Stimulated activated CD8-positive, alpha-beta memory T cell treated with anti-CD3 and anti-CD28 coated beads, Interleukin-2, amount 100 ng/mL, for 48 hours (primary cell): Measurements from ENCODE around the gene SH3TC1.

Experiments
- DNase-seq, 2 donors: peaks; one replicate each; pipeline ENCODE4 v3.0.0-alpha.2; 2020; ENCODE audit warnings: low read depth in 2 of 2

SH3TC1 gene

DNA sequence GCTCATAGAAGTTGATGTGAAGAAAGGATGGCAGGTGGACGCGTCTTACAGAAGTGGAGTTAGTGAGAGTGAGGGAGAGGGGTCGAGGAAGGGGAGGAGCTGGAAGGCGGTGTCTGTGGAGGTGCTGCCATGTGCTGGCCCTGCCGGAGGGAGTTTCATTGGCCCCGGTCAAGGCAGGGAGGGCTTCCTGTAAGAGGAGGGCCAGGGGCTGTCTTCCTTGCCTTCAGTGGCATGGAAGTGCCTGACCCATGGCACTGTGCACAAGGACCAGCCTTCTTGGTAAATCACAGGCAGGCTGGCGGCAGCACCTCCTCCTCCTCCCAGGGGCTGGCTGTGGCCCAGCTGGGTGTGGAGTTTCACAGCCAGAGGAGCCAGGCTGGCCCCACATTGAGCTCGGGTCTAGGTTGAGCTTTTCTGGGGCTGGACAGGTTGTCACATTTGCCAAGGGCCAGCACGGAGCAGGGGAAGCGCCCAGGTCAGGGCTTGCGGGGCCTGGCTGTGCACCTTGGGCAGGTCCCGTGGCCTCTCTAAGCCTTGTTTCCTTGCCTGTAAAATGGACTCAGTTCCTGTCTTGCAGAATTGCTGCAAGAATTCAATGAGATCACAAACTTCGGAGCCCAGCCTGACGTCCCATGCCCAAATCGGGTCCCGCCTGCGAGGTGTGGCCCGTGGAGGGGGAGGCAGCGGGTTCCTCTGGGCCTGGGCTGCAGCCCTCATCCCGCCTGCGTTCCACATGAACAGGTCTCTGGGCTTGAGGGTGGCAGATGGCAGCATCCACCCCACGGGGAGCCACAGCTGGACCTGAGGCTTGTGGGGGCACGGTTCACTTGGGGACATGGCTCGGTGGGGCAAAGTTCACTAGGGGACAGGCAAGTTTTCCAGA, 77.5 kb downstream of the SH3TC1 start:
- DNase-seq = no peak

GRCh38 chr4:8277356-8278008, 78.4 kb downstream of the SH3TC1 start:
- DNase-seq = no peak

- DNase-seq = no peak
Observed at GRCh38 chr4:8278009-8278395, 78.9 kb downstream of the SH3TC1 start.

- no peak for DNase-seq
Observed at GRCh38 chr4:8278421-8279287, 79.6 kb downstream of the SH3TC1 start.

GRCh38 chr4:8279321-8280157, 80.4 kb downstream of the SH3TC1 start:
- DNase-seq = no peak

- DNase-seq = no peak
Observed at GRCh38 chr4:8280158-8280875, 81.2 kb downstream of the SH3TC1 start.

GRCh38 chr4:8280876-8281440, 81.9 kb downstream of the SH3TC1 start:
- DNase-seq = no peak

GRCh38 chr4:8281519-8282133, 82.5 kb downstream of the SH3TC1 start:
- DNase-seq = no peak

DNA sequence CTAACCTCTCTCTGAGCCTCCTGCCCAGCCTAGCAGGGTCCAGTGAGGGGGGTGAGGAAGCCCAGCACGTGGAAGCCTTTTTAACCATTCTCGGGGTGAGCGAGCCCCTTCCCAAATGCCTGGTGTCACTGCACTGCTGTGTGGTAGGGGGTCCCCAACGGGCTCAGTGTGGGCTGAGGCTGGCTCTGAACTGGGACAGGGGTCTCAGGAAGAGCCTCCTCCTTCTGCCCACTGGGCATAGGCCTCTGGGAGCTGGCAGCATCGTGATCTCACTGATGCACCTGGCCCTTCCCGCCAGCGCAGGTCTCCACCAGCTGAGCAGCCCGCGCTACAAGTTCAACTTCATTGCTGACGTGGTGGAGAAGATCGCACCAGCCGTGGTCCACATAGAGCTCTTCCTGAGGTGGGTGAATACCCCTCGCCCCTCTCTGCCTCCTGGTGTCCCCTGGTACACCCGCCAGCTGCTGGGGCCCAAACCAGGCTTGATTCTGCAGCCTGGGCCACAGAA, 83.1 kb downstream of the SH3TC1 start:
- DNase-seq = no peak

DNA sequence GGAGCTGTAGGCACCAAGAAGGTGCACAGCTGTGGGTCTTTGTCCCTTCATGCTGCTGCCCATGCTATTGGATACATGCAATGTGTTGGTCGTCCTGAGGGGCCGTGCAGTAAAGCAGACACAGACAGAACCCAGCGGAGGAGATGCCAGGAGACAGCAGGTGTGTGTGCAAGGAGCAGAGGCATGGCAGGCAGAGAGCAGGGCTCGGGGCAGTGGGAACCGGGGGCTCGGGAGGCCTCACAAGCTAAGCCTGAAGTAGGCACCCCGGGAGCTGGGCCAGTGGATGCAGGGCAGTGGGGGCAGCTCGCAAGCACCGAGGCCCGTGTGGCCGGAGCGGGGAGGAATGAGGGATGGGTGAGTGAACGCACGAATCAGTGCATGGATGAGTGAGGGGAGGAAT, 83.7 kb downstream of the SH3TC1 start:
- no peak for DNase-seq

GRCh38 chr4:8283161-8283560, 84.1 kb downstream of the SH3TC1 start:
- DNase-seq = no peak

GRCh38 chr4:8283631-8284121, 84.6 kb downstream of the SH3TC1 start:
- no peak for DNase-seq

DNA sequence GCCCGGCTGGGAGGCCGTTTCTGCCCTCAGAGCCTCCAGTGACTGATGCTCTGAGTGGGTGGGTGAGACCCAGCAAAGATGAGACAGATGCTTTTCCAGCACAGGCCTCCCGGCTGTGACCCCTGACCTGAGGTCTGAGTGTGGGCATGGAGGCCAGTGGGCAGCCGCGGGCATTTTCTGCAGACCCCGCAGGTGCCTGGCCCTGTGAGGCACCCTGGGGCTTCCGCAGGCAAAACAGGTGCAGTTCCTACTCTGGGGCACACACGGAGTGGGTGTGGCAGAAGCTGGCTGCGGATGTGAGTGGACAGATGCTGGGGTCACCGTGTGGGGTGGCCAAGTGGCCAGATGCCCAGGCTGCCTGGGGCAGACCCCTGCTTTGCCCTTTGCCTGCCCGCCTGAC, 85.3 kb downstream of the SH3TC1 start:
- DNase-seq = no peak

GRCh38 chr4:8285143-8285975, 86.3 kb downstream of the SH3TC1 start:
- DNase-seq = no peak

- DNase-seq = no peak
Observed at GRCh38 chr4:8285976-8286718, 87.1 kb downstream of the SH3TC1 start.

- DNase-seq = no peak
Observed at GRCh38 chr4:8286719-8287342, 87.7 kb downstream of the SH3TC1 start.
